C4-2B (cell line): ENCODE measurements around the gene NDUFB8.

Experiments
- CTCF ChIP-seq: fragments of 450-650 bp; conservative IDR thresholded peaks from 2 replicates; pipeline ENCODE4 v1.5.1; 2017; ENCODE audit warnings: mild to moderate bottlenecking
- ZFX ChIP-seq: fragments of 450-650 bp; IDR thresholded peaks from 2 replicates; pipeline ENCODE4 v1.6.1; 2017

GRCh38 chr10:100576282-100576635 lies 46.6 kb upstream of the NDUFB8 start:
- no peak for TF ChIP-seq CTCF
- no peak for TF ChIP-seq ZFX
